GM19025 (cell line): ENCODE measurements around the gene SLC5A10.
A peak's percentile ranks its signal among the peaks of the same experiment; 100 is the strongest.
"Not testable (repeated sequence)": the region's sequence is repeated elsewhere in the genome, so short reads cannot be mapped to it uniquely, and the experiment has no call there.

ENCODE experiments used
- ATAC-seq: cut with Tn5 transposase; IDR thresholded peaks from one replicate; pipeline ENCODE4 v1.9.1; 2021; ENCODE audit warnings: mild to moderate bottlenecking, low read depth, moderate library complexity; ENCODE audit not compliant: unreplicated experiment

SLC5A10 gene

DNA sequence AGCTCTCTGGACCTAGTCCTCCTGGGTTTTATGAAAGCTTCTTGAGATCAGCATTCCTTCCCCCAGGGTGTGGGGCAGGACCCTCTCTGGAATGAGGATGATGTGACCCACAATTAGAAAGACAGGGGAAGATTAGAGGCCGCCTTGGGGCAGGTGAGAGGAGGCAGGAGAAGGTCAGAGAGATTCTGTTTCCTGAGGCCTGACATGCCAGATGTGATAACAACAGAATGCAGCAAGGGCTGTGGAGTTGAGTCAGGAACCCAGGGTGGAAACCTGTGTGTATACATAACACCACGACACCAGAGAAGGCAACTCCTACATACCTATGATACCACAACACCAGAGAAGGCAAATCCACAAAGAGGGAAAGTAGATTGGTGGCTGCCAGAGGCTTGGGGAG, 5.4 kb upstream of the SLC5A10 start:
- ATAC-seq, result no peak

DNA sequence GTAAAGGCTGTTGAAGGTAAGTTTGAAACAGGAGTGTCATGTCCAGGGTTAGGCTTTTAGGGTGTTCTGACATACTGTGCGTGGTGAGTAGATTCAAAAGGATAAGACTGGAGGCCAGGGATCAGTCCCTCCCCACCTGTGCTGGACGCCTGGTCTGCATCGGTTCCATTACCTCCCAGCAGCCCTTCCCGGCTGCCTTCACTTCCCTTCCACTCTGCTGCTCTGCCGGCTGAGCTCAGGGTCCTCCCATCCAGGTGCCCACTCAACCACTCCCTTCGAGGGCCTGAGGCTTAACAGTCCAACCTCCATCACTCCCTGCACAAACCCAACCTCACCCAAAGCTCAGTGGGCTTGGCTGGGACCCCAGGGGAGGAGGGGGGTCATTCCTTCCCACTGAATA, 4.1 kb upstream of the SLC5A10 start:
- no peak for ATAC-seq

DNA sequence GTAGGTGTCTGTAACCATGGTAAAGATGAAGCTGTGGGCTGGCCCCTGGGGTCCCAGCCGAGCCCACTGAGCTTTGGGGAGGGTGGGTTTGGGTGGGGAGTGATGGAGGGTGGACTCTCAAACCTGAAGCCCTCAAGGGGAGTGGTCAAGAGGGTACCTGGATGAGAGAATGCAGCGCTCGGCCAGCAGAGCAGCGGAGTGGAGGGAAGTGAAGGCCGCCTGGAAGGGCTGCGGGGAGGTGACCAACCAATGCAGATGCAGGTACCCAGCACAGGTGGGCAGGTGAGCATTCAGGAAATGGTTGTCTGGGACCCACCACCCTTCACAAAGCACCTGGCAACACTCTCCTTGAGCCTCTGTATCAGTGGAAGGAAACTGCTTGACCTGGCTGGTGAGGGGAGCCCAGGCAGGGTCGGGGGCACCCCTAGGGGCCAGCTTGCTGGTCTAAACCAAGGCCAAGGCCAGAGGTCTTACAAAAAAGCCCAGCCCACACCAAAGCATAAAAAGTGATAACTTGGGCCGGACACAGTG, 3.4 kb upstream of the SLC5A10 start:
- ATAC-seq, result no peak

DNA sequence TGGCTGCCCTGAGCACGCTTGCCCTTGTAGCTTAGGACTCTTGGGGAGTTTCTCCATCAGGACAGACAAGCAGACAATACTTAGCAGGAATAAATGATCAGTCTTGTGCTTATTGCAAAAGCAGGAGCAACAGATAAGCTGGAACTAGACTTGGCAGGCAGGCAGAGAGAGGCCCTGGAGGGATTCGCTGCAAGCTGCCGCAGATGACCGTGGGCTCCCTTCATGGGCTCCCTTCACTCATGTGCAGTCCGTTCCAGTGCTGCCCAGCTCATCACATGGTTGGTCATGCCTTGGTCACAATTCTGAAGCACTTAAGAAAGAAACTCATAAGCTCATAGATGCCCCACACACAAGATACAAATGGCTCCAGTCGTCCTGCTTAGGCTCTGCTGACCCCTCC, 2.4 kb upstream of the SLC5A10 start:
- ATAC-seq, result no peak

DNA sequence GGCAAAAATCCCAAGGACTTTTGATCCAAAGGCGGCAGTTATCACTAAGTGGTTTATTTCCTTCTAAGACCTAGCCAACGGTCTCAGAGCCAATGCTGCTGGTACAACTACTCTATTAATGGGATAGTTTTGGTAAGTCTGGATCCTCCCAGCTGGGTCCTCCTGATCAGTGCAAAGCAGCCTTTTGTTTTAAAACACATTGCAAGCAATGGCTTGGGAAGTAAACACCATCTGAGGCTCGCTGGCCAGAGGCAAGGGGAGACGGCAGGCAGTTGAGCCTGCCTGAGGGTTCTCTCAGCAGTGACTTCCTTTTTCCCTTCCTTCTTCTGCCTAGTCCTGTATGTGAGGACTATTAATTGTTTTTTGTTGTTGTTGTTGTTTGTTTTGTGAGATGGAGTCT, 1.6 kb upstream of the SLC5A10 start:
- no peak for ATAC-seq

DNA sequence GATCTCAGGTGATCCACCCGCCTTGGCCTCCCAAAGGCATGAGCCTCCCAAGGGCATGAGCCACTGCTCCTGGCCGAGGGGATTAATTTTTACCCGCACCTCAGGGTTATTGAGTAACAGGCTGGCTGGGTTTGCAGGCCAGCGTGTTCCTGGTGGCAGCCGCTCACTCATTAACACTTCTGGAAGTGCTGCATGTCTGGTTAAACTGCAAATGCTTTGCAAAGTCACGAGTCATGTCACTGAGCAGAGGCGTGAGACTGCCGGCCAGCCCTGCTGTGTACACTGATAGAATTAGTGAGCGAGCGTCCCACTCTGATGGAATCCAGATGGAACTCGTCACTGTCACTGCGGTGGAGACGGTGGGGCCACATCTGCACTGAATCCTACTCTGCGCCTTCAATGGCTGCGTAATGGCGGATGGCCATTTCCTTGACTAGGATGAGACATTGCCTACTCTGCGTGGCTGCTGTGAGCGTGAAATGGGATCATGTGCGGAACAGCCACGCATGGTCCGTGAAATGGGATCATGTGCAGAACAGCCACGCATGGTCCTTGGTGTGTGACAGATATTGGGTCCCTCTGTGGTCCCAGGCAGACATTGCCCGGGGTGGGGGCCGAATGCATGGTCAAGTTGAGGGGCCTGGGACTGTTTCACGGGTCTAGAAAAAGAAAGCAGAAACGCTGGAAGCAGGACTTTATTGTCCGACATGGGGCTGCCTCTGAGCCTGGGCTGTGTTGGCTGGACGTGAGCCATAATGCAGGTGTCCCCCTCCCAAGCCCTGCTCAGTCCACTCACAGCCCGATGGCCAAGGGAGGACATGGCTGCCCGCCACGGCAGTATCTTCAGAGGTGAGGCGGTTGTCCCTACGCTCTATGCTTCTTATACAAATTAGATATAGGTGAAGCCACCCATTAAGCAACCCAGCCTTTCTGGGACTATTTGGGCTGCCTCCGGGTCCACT, 740 bp upstream of the SLC5A10 start:
- no peak for ATAC-seq

DNA sequence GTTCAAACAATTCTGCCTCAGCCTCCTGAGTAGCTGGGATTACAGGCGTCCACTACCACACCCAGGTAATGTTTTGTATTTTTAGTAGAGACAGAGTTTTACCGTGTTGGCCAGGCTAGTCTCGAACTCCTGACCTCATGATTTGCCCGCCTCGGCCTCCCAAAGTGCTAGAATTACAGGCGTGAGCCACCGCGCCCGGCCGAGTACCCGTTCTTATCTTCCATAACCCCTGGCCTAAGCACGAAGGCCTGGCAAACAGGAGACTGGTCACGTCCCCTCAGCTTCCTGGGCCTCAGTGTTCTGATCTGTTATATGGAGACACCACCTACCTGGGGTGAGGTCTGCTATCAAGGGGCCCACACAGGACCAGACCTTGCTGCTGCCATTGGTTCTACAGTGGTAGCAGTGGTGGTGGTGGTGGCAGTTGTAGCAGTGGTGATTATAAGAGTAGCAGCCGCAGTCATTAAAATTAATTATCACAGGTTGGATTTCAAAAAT, 1.3 kb downstream of the SLC5A10 start:
- no peak for ATAC-seq

DNA sequence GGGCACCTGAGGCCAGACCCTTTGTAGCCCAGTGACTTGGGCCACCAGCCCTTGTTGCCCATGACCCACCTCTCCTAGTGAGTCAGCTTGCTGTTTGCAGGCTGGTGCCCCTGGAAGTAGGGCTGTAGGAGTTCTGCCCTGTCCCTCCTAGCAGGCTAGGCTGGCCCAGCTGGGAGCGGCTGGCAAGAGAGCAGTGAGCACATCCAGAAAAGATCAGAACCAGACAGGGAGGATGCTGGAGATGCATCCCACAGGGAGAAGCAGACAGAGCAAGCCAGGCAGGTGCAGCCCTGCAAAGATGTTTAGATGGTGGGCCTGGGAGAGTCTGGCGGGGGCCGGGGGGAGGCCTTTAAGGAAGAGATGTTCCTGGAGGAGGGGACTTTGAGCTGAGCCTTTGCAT, 2.4 kb downstream of the SLC5A10 start:
- ATAC-seq, result no peak

DNA sequence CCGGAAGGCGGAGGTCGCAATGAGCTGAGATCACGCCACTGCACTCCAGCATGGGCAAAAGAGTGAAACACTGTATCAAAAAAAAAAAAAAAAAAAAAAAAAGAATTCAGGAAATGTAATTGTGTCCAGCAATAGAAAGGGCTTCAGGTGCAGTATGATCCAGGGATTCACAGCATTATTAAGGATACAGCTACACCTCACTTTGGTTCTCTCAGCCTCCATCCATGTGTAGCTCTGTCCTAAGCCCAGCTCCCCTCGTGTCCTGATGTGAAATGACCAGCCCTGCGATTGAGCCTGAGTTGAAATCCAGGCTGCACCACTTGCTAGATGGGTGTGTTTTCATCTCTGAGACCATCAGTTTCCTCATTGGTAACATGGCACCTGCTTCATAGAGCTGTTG, 3.0 kb downstream of the SLC5A10 start:
- no peak for ATAC-seq

DNA sequence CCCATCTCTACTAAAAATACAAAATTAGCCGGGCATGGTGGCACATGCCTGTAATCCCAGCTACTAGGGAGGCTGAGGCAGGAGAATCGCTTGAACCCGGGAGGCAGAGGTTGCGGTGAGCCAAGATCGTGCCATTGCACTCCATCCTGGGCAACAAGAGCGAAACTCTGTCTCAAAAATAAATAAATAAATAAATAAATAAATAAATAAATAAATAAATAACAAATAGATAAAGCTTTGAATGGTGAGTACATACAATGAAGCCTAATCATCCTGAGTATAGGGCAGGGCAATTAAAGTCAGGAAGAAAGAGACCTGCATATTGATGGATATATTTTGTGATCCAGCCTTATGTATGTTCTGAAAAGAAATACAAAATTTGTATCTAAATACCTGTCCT, 4.1 kb downstream of the SLC5A10 start:
- ATAC-seq, result not testable (repeated sequence)

DNA sequence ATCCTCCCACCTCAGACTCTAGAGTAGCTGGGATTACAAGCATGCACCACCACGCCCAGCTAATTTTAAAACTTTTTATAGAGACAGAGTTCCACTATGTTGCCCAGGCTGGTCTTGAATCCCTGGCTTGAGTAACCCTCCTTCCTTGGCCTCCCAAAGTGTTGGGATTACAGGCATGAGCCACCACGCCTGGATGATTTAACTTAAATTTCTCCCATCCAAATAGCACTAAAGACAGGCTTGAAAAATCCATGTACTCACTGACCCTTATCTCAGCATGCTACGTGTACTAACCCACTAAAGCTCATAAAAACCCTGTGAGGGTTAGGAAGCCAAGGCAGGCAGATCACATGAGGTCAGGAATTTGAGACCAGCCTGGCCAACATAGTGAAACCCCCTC, 4.6 kb downstream of the SLC5A10 start:
- ATAC-seq, result no peak

DNA sequence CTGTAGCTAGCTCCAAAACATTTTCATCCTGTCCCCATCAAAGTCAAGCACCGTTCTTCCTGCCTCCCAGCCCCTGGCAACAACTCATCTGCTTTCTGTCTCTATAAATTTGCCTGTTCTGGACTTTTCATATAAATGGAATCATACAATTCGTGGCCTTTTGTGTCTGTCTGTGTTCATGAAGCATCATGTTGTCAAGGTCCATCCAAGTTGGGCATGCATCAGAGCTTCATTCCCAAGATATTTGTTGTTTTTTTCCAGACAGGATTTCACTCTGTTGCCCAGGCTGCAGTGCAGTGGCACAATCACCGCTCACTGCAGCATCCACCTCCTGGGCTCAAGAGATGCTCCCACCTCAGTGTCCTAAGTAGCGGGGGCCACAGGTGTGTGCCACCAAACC, 5.9 kb downstream of the SLC5A10 start:
- no peak for ATAC-seq

DNA sequence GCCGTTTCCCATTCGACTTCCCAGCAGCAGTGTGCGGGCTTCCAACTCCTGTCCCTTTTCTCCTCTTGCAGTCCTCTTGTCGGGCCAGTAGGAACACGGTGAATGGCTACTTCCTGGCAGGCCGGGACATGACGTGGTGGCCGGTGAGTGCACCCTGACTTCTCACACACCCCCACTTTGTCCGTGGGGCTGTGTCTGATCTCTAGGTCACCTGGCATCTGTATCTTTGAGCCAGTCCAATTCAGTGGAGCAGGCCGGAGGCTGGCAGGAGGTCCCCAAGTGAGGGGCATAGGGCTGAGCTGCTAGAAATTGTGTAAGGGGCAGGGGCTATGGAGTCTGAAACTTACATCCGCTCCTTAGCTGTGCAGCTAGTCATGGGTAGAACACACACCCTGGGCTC, 6.6 kb downstream of the SLC5A10 start:
- no peak for ATAC-seq

DNA sequence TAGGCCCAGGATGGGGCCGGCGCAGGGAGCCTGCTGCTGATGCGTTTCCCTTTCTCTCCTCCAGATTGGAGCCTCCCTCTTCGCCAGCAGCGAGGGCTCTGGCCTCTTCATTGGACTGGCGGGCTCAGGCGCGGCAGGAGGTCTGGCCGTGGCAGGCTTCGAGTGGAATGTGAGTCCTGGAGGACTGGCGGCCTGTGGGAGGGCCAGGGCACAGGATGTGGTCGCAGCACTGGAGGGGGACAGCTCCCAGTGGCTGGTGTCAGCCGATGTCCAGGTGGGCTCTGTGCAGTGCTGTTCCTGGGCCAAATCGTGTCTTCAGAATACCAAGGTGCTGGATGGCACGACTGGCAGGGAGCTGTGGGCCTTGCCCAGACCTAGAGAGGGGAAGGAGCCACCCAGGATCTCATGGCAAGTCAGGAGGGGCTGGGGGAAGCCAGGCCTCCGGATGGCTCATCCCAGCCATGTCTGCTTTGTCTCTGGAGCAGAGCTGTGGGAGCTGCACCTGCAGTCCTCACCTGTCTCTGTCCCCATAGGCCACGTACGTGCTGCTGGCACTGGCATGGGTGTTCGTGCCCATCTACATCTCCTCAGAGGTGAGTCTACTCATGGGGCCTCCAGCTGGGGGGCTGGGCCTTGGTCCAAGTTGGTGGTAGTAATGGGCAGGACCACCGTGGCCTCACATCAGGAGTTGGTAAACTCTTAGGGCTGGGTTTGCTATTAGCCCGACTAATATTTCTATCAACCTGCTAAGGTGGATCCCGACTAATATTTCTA, 7.3 kb downstream of the SLC5A10 start:
- no peak for ATAC-seq

DNA sequence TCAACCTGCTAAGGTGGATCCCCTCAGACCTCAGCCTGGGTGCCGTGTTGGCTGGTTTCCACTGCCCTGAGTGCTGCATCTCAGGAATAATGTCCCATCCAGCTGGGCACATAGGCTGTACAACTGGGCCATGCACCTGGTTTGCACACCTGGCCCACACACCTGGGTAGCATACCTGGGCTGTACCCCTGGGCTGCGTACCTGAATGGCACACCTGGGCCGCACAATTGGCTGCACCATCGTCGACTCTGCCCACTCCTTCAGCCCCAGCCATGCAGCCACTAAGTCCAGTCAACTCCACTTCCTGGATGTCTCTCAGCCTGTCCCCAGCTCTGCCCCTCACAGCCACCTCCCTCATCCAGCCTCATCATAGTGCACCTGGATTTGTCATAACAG, 7.9 kb downstream of the SLC5A10 start:
- no peak for ATAC-seq

DNA sequence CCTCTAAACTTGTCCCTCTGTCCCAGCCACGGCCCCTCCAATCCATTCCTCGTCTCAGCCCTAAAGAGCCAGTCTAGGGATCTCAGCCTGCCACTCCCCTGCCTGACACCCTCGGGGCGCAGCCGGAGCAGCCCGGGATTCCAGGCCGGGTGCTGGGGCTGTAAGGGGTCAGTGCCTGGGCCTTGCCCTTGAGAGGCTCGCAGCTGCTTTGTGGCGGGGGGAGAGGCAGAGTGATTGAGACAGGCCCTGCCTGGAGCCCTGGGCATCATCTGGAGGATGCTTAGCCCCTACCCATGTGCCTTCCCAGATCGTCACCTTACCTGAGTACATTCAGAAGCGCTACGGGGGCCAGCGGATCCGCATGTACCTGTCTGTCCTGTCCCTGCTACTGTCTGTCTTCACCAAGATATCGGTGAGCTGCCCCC, 8.3 kb downstream of the SLC5A10 start:
- ATAC-seq, result no peak

DNA sequence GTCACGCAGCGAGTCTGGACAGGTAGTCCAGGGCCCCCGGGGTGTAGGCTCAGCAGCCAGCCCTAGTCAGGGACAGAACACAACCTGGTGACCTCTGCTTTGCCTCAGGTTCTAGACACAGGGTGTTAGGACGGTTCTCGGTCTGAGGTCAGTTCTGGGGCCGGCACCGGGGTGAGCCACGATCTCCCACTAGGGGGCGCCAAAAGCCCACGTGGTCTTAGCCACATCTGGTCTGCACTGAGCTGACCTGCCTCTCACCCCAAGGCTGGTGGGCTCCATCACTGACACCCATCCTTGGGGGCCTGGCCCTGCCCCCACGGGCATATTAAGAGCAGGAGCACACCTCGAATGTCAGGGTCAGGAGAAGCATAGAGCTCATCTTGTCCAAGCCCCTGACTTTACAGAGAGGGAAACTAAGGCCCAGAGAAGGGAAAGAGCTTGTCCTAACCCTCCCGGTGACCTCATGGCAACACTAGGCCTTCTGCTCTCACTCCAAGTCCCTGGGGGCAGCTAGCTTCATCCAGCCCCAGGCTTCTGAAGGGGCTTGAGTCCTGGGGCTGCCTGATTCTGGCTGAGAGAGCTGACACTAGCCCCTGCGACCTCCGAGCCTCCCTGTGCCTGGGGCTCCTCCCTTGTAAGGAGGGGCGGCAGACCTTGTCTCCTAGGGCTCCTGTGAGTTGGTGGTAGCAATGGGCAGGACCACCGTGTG, 9.0 kb downstream of the SLC5A10 start:
- peak; percentile 71 for ATAC-seq

DNA sequence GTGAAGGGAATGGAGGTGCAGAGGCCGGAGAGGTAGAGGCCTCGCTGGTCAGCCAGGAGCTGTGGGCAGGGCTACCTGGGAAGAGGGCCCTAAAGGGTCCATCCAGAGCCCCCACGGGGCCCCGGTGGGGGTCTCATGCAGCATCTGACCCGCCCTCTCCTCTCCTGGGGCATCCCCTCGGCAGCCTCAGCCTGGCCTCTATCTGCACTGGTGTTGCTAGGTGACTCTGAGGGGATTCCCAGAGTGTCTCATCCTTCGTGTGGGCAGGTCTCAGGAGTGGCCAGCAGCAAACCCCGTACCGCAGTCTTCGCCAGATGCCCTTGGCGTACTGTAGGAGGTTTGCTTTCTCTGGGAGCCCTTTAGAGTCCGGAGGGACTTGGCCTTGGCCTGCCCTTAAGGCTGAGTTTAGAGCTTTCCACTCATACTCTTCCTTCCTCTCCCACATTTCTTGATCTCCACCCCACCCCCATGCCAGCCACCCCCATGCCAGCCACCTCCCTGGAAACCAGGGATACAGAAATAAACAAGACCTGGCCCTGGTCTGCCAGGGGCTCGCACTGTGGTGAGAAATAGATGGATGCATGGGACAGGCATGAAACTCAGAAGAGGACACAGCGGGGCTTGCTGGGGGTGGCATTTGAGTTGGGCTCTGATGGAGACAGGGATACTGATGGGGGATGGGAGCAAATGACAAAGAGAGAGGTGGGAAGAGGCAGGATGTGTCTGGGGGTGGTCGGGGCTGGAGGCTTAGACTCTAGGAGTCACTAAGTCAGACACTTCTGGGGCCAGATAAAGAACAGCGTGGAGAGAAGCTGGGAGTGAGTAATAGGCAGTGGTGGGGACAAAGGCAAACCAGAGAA, 9.9 kb downstream of the SLC5A10 start:
- ATAC-seq, result no peak

DNA sequence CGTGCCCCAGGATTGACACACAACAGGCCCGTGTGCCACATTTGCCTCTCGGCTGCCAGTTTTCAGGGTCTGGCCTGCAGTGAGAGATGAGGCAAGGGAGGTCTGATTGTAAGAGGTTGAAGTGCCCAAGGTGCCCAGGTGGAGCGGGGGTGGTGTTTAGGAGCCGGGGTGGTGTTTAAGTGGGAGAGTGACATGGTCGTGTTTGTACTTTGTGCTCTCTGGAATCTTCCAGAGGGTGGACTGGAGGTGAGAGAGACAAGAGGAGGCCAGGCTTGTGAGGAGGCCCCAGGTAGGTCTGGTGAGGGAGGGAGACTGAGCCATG, 10.5 kb downstream of the SLC5A10 start:
- ATAC-seq, result no peak
